Neural cell (in vitro differentiated cells): ENCODE results near the gene SLC47A1. TPM values are rescaled to one million over a fixed set of nuclear protein-coding genes. Genes with fewer than 3 reads are reported as not detected.

Source experiments
- H2AFZ ChIP-seq: fragments of 200-600, 300-800 bp; sonication (generic), shearing (Covaris generic); 2 replicates; pipeline ENCODE4 v1.6.0; 2014; ENCODE audit warnings: low read depth, mild to moderate bottlenecking, antibody characterized with exemption, low read length, moderate library complexity
- H3F3A ChIP-seq: fragments of 200-600 bp; shearing (Covaris generic); 2 replicates; pipeline ENCODE4 v1.6.1; 2016; ENCODE audit warnings: mild to moderate bottlenecking, moderate library complexity, mixed read lengths, antibody characterized with exemption, low read length; ENCODE audit not compliant: insufficient read depth, poor library complexity, severe bottlenecking
- H3K27ac ChIP-seq: fragments of 200-600, 300-800 bp; sonication (generic), shearing (Covaris generic); 2 replicates; pipeline ENCODE4 v1.5.1; 2014; ENCODE audit warnings: mild to moderate bottlenecking, low read length, moderate library complexity
- H3K27me3 ChIP-seq: fragments of 300-800, 200-600 bp; sonication (generic), shearing (Covaris generic); 2 replicates; pipeline ENCODE4 v1.6.0; 2014; ENCODE audit warnings: mild to moderate bottlenecking, low read depth, low read length, moderate library complexity; ENCODE audit not compliant: insufficient read depth
- H3K36me3 ChIP-seq: fragments of 300-800, 200-600 bp; sonication (generic), shearing (Covaris generic); 2 replicates; pipeline ENCODE4 v1.5.1; 2014; ENCODE audit warnings: mild to moderate bottlenecking, antibody characterized with exemption, low read length, moderate library complexity; ENCODE audit not compliant: insufficient read depth
- H3K4me2 ChIP-seq: fragments of 300-800, 200-600 bp; sonication (generic), shearing (Covaris generic); 2 replicates; pipeline ENCODE4 v1.6.0; 2014; ENCODE audit warnings: mild to moderate bottlenecking, low read length
- H3K4me3 ChIP-seq: fragments of 300-800, 200-600 bp; sonication (generic), shearing (Covaris generic); 2 replicates; pipeline ENCODE4 v1.5.1; 2014; ENCODE audit warnings: mild to moderate bottlenecking, low read length, moderate library complexity
- H3K79me2 ChIP-seq: fragments of 200-600 bp; shearing (Covaris generic); replicated peaks from 2 replicates; pipeline ENCODE4 v1.6.0; 2014; ENCODE audit warnings: mild to moderate bottlenecking, low read length, moderate library complexity; ENCODE audit not compliant: insufficient read depth
- H3K9ac ChIP-seq: fragments of 300-800, 200-600 bp; sonication (generic), shearing (Covaris generic); 2 replicates; pipeline ENCODE4 v1.6.1; 2016; ENCODE audit warnings: mild to moderate bottlenecking, low read length, mixed read lengths
- H3K9me2 ChIP-seq: fragments of 200-600 bp; shearing (Covaris generic); 2 replicates; pipeline ENCODE4 v1.6.1; 2016; ENCODE audit warnings: mild to moderate bottlenecking, low read length, mixed read lengths; ENCODE audit not compliant: insufficient read depth
- H3K9me3 ChIP-seq: fragments of 200-600, 300-800 bp; sonication (generic), shearing (Covaris generic); 2 replicates; pipeline ENCODE4 v1.6.1; 2016; ENCODE audit warnings: mild to moderate bottlenecking, mixed run types, low read length, moderate library complexity, mixed read lengths
- H4K20me1 ChIP-seq: fragments of 200-600 bp; shearing (Covaris generic); 2 replicates; pipeline ENCODE4 v1.6.1; 2016; ENCODE audit warnings: mild to moderate bottlenecking, mixed run types; ENCODE audit not compliant: insufficient read depth
- CTCF ChIP-seq: fragments of 450-650 bp; IDR thresholded peaks from 2 replicates; pipeline ENCODE4 v1.5.1; 2014; ENCODE audit warnings: antibody characterized with exemption, mild to moderate bottlenecking, moderate library complexity; ENCODE audit not compliant: poor library complexity, severe bottlenecking
- EP300 ChIP-seq: fragments of 450-650 bp; conservative IDR thresholded peaks from 2 replicates; pipeline ENCODE4 v1.6.1; 2014; ENCODE audit warnings: antibody characterized with exemption, mild to moderate bottlenecking, moderate library complexity; ENCODE audit not compliant: poor library complexity, severe bottlenecking
- EZH2 ChIP-seq: fragments of 200-600, 300-800 bp; shearing (Covaris generic), sonication (generic); IDR thresholded peaks from 2 replicates; pipeline ENCODE4 v1.6.1; 2014; ENCODE audit warnings: antibody characterized with exemption, low read length, borderline replicate concordance, mild to moderate bottlenecking; ENCODE audit not compliant: insufficient read depth, poor library complexity, severe bottlenecking
- MXI1 ChIP-seq: fragments of 450-650 bp; conservative IDR thresholded peaks from 2 replicates; pipeline ENCODE4 v1.6.1; 2014; ENCODE audit warnings: antibody characterized with exemption, mild to moderate bottlenecking; ENCODE audit not compliant: poor library complexity, severe bottlenecking
- POLR2AphosphoS5 ChIP-seq: IDR thresholded peaks from 2 replicates; pipeline ENCODE4 v1.6.1; 2012
- RAD21 ChIP-seq: fragments of 450-650 bp; conservative IDR thresholded peaks from 2 replicates; pipeline ENCODE4 v1.6.1; 2014; ENCODE audit warnings: antibody characterized with exemption, mild to moderate bottlenecking, moderate library complexity
- REST ChIP-seq: IDR thresholded peaks from 2 replicates; pipeline ENCODE4 v1.6.1; 2012; ENCODE audit warnings: borderline replicate concordance
- SMC3 ChIP-seq: fragments of 450-650 bp; conservative IDR thresholded peaks from 2 replicates; pipeline ENCODE4 v1.6.1; 2014; ENCODE audit warnings: antibody characterized with exemption, mild to moderate bottlenecking, moderate library complexity; ENCODE audit not compliant: poor library complexity
- TAF1 ChIP-seq: IDR thresholded peaks from 2 replicates; pipeline ENCODE4 v1.6.1; 2012; ENCODE audit warnings: low read depth
- polyA plus RNA-seq: library from polyadenylated mRNA; depleted of rRNA; stranded (reverse); fragments of >200 nt; gene quantifications from 2 replicates; pipeline ENCODE4 v1.2.3, GENCODE V29; 2014

Gene SLC47A1
- polyA plus RNA-seq, 1 donor from 2014 or later = not detected

GRCh38 chr17:19569785-19570543 is 36.3 kb downstream of the SLC47A1 start:
- no peaks in the 10 kb centered on the region for H3K27me3 ChIP-seq
- no peak overlapping the region for H3K4me2 ChIP-seq
- no peak overlapping the region for H3K9ac ChIP-seq
- no peaks in the 10 kb centered on the region for H3K9me2 ChIP-seq
- H4K20me1 ChIP-seq = no peaks in the 10 kb centered on the region
- H3K79me2 ChIP-seq = no peaks in the 10 kb centered on the region
- no peaks in the 10 kb centered on the region for H3K36me3 ChIP-seq
- no peak overlapping the region for H2AFZ ChIP-seq
- H3K27ac ChIP-seq = no peak overlapping the region
- TF ChIP-seq SMC3 = no peak
- TF ChIP-seq REST = no peak
- TF ChIP-seq TAF1 = no peak
- no peak for TF ChIP-seq MXI1
- TF ChIP-seq RAD21 = no peak
- TF ChIP-seq POLR2AphosphoS5 = no peak
- TF ChIP-seq EZH2 = no peak
- TF ChIP-seq EP300 = no peak
- no peak for TF ChIP-seq CTCF
- H3K9me3 ChIP-seq = no peaks in the 10 kb centered on the region
- H3F3A ChIP-seq = no peaks in the 10 kb centered on the region
- H3K4me3 ChIP-seq = no peak overlapping the region

GRCh38 chr17:19570544-19571062 is 36.9 kb downstream of the SLC47A1 start:
- H3K4me3 ChIP-seq = no peak overlapping the region
- no peaks in the 10 kb centered on the region for H3K79me2 ChIP-seq
- H3K9me3 ChIP-seq = no peaks in the 10 kb centered on the region
- no peak overlapping the region for H3K9ac ChIP-seq
- TF ChIP-seq MXI1 (no peak), RAD21 (no peak), REST (no peak), EP300 (no peak), SMC3 (no peak), TAF1 (no peak), EZH2 (no peak), CTCF (no peak), POLR2AphosphoS5 (no peak)
- no peaks in the 10 kb centered on the region for H3F3A ChIP-seq
- H4K20me1 ChIP-seq = no peaks in the 10 kb centered on the region
- no peaks in the 10 kb centered on the region for H3K27me3 ChIP-seq
- no peak overlapping the region for H3K4me2 ChIP-seq
- no peak overlapping the region for H2AFZ ChIP-seq
- no peaks in the 10 kb centered on the region for H3K9me2 ChIP-seq
- no peaks in the 10 kb centered on the region for H3K36me3 ChIP-seq
- H3K27ac ChIP-seq = no peak overlapping the region
